GM12891 (cell line): ENCODE measurements around the gene AGPAT4.

Experiments used
- PAX5 ChIP-seq: IDR thresholded peaks from 2 replicates; pipeline ENCODE4 v1.6.1; 2011; ENCODE audit warnings: low read length, moderate library complexity, mild to moderate bottlenecking; ENCODE audit not compliant: insufficient read depth, severe bottlenecking
- POLR2A ChIP-seq: IDR thresholded peaks from 2 replicates; pipeline ENCODE4 v1.6.1; 2011; ENCODE audit warnings: low read depth, low read length, control low read depth
- TAF1 ChIP-seq: IDR thresholded peaks from 2 replicates; pipeline ENCODE4 v1.6.1; 2011; ENCODE audit warnings: low read depth, low read length, control low read depth

GRCh38 chr6:161100072-161100471 lies 173.8 kb downstream of the AGPAT4 start:
- TF ChIP-seq POLR2A (no peak), TAF1 (no peak), PAX5 (no peak)
